Spleen (tissue), 7 donors: ENCODE data around the gene GNG7.

Experiments
- CTCF ChIP-seq, 11 experiments: fragments of 200-600 bp in 7 of 11; fragments of 450-650 bp in 4 of 11; sonication (generic) in 4 of 11; IDR thresholded peaks in 8 of 11; conservative IDR thresholded peaks in 3 of 11; 1 replicate in 7 of 11; 2 replicates in 4 of 11; pipeline versions ENCODE4 v1.4.0 to v1.8.0; 2016 to 2021; ENCODE audit warnings: antibody characterized with exemption in 11 of 11, inconsistent platforms in 4 of 11, mild to moderate bottlenecking in 1 of 11
- POLR2A ChIP-seq, 3 donors: fragments of 450-650 bp; IDR thresholded peaks; one replicate each; pipeline ENCODE4 v1.5.1; 2017; ENCODE audit warnings: antibody characterized with exemption in 3 of 3, mild to moderate bottlenecking in 1 of 3
- donor health status: DM: no; HTN: no; CAD: no; lungs with moderate emphysema.
- donor health status: DM: no; HTN: no; CAD: no.
- donor health status: DM: no; HTN: no; CAD: no.

- no peak for TF ChIP-seq CTCF (IDR thresholded peaks at IDR 0.05 in 8 of 11, conservative IDR thresholded peaks at IDR 0.05 in 3 of 11)
- no peak for TF ChIP-seq POLR2A (IDR thresholded peaks at IDR 0.05)
Measured at GRCh38 chr19:2608602-2608922, 93.9 kb downstream of the GNG7 start.
